Caco-2 (cell line): Measurements from ENCODE around the gene IL17RA. TPM values are rescaled to one million over a fixed set of nuclear protein-coding genes. Genes with fewer than 3 reads are reported as not detected.

Experiments used
- BruUV-seq: library from RNA; stranded (reverse); fragments of 400-500 nt; replicated peaks from 2 replicates; lab custom pipeline; 2021; lab: Mats Ljungman, UMichigan
- CTCF ChIA-PET: fragments of 300-600 bp; sonication (Branson Sonifier 250); formaldehyde crosslinking; loops from one replicate; lab custom pipeline; 2022; ENCODE audit warnings: antibody characterized with exemption; lab: Charles Lee
- POLR2A ChIA-PET: fragments of 300-600 bp; sonication (Branson Sonifier 250); formaldehyde crosslinking; loops from one replicate; lab custom pipeline; 2022; ENCODE audit warnings: antibody characterized with exemption; lab: Charles Lee
- DNase-seq, 2 experiments: peaks; one replicate each; pipeline versions ENCODE4 v3.0.0 to v3.0.0-alpha.2; 2020 to 2022
- H3K27me3 ChIP-seq: replicated peaks from 2 replicates; pipeline ENCODE4 v1.6.0; 2011; ENCODE audit warnings: low read length; ENCODE audit not compliant: control insufficient read depth, insufficient read depth
- H3K36me3 ChIP-seq: 2 replicates; pipeline ENCODE4 v1.5.1; 2011; ENCODE audit warnings: low read length; ENCODE audit not compliant: control insufficient read depth, insufficient read depth
- H3K4me1 ChIP-seq: fragments of 250-450 bp; sonication (Bioruptor Pico); 2 replicates; pipeline ENCODE4 v1.5.1; 2020; ENCODE audit warnings: mild to moderate bottlenecking
- H3K4me3 ChIP-seq: 2 replicates; pipeline ENCODE4 v1.5.1; 2011; ENCODE audit warnings: low read depth, mild to moderate bottlenecking, control low read depth, low read length
- H3K9me3 ChIP-seq: fragments of 250-450 bp; sonication (Bioruptor Pico); 2 replicates; pipeline ENCODE4 v1.5.1; 2020; ENCODE audit warnings: mild to moderate bottlenecking, moderate library complexity
- H3K27ac Mint-ChIP-seq: one replicate; pipeline ENCODE4 v1.8.0; 2022; ENCODE audit warnings: mixed read lengths; ENCODE audit not compliant: unreplicated experiment
- H3K27me3 Mint-ChIP-seq: one replicate; pipeline ENCODE4 v1.8.0; 2022; ENCODE audit warnings: mixed read lengths; ENCODE audit not compliant: insufficient read depth, unreplicated experiment
- H3K36me3 Mint-ChIP-seq: one replicate; pipeline ENCODE4 v1.8.0; 2022; ENCODE audit warnings: mild to moderate bottlenecking, mixed read lengths; ENCODE audit not compliant: insufficient read depth, unreplicated experiment
- H3K4me1 Mint-ChIP-seq: one replicate; pipeline ENCODE4 v1.8.0; 2022; ENCODE audit warnings: low read depth, mixed read lengths; ENCODE audit not compliant: unreplicated experiment
- H3K4me3 Mint-ChIP-seq: one replicate; pipeline ENCODE4 v1.8.0; 2022; ENCODE audit warnings: mild to moderate bottlenecking, moderate library complexity, mixed read lengths; ENCODE audit not compliant: unreplicated experiment
- H3K9me3 Mint-ChIP-seq: one replicate; pipeline ENCODE4 v1.8.0; 2022; ENCODE audit warnings: mixed read lengths; ENCODE audit not compliant: unreplicated experiment
- intact Hi-C: fragments of 100-400 bp; cut with micrococcal nuclease; formaldehyde crosslinking; loops from one replicate; pipeline ENCODE4 v1.10.0; 2022; ENCODE audit not compliant: unreplicated experiment
- total RNA-seq: library from RNA; stranded (reverse); gene quantifications from 2 replicates; pipeline ENCODE4 v1.2.3, GENCODE V29; 2022
- TF ChIP-seq, protein P1 (sequence below), 2 experiments: fragments of 200-600 bp in 1 of 2; IDR thresholded peaks; 1 replicate in 1 of 2; 2 replicates in 1 of 2; pipeline versions ENCODE4 v1.5.1 to v1.8.0; 2011 to 2022; ENCODE audit warnings: antibody characterized with exemption in 1 of 2, control low read depth in 1 of 2, inconsistent platforms in 1 of 2, low read depth in 1 of 2, low read length in 1 of 2, mild to moderate bottlenecking in 1 of 2, moderate library complexity in 1 of 2; ENCODE audit not compliant: insufficient read depth in 1 of 2, severe bottlenecking in 1 of 2, unreplicated experiment in 1 of 2

Gene IL17RA
- total RNA-seq, 1 experiment from 2014 or later: 14.5 TPM

DNA sequence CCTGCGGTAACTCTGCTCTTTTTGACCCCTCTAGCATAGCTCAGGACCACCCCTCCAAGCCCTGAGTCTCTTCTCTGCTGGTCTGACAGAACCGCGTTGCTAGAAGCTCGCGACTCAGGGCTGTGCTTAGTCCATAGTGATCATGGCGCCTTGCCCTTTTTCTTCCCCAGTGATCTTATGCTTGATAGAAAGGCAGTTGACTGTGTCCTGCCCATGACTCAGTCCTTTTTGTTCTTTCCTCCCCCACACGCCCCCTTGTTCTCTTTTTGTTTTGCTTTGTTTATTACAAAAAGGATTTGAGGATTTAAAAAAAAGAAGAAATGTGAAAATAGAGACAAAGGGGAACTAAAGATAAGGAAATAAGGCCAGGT is 17.5 kb downstream of the IL17RA start:
- Mint-ChIP-seq H3K9me3 (no peaks in the 10 kb centered on the region), H3K36me3 (peaks cover 11% of the 10 kb centered on the region), H3K4me3 (no peak overlapping the region), H3K27ac (no peak overlapping the region), H3K27me3 (no peaks in the 10 kb centered on the region), H3K4me1 (no peaks in the 10 kb centered on the region)
- TF ChIP-seq, protein P1, sequence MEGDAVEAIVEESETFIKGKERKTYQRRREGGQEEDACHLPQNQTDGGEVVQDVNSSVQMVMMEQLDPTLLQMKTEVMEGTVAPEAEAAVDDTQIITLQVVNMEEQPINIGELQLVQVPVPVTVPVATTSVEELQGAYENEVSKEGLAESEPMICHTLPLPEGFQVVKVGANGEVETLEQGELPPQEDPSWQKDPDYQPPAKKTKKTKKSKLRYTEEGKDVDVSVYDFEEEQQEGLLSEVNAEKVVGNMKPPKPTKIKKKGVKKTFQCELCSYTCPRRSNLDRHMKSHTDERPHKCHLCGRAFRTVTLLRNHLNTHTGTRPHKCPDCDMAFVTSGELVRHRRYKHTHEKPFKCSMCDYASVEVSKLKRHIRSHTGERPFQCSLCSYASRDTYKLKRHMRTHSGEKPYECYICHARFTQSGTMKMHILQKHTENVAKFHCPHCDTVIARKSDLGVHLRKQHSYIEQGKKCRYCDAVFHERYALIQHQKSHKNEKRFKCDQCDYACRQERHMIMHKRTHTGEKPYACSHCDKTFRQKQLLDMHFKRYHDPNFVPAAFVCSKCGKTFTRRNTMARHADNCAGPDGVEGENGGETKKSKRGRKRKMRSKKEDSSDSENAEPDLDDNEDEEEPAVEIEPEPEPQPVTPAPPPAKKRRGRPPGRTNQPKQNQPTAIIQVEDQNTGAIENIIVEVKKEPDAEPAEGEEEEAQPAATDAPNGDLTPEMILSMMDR (IDR thresholded peaks at IDR 0.05; ENCODE audit: insufficient read depth in 1 of 2, low read depth in 1 of 2, low read length in 1 of 2, severe bottlenecking in 1 of 2, unreplicated experiment in 1 of 2): no peak
- POLR2A ChIA-PET: no interaction called here
- no peaks in the 10 kb centered on the region for H3K27me3 ChIP-seq
- CTCF ChIA-PET: no interaction called here
- no peak overlapping the region for H3K4me3 ChIP-seq
- no peaks in the 10 kb centered on the region; the same call in 1 of the 2 replicates for H3K36me3 ChIP-seq
- no peak for DNase-seq
- H3K9me3 ChIP-seq: no peaks in the 10 kb centered on the region
- no peaks in the 10 kb centered on the region for H3K4me1 ChIP-seq
- intact Hi-C loops: no loop called here
- no TSS peak for BruUV-seq

GRCh38 chr22:17103351-17103750 is 18.6 kb downstream of the IL17RA start:
- Histone ChIP-seq H3K27me3 (no peaks in the 10 kb centered on the region), H3K4me1 (no peaks in the 10 kb centered on the region), H3K4me3 (no peak overlapping the region), H3K36me3 (no peaks in the 10 kb centered on the region; the same call in 1 of the 2 replicates), H3K9me3 (no peaks in the 10 kb centered on the region)
- Mint-ChIP-seq H3K27me3 (no peaks in the 10 kb centered on the region), H3K9me3 (no peaks in the 10 kb centered on the region), H3K27ac (no peak overlapping the region), H3K36me3 (peaks cover 12% of the 10 kb centered on the region), H3K4me3 (no peak overlapping the region), H3K4me1 (no peaks in the 10 kb centered on the region)
- no TSS peak for BruUV-seq
- TF ChIP-seq, protein P1 (IDR thresholded peaks at IDR 0.05; ENCODE audit: insufficient read depth in 1 of 2, low read depth in 1 of 2, low read length in 1 of 2, severe bottlenecking in 1 of 2, unreplicated experiment in 1 of 2): no peak
- no peak for DNase-seq
- intact Hi-C loops: no loop called here
- ChIA-PET POLR2A (no interaction called here), CTCF (no interaction called here)

- POLR2A ChIA-PET: no interaction called here
- Mint-ChIP-seq H3K27me3 (no peaks in the 10 kb centered on the region), H3K4me1 (no peaks in the 10 kb centered on the region), H3K27ac (no peak overlapping the region), H3K9me3 (no peaks in the 10 kb centered on the region), H3K36me3 (peaks cover 5% of the 10 kb centered on the region), H3K4me3 (no peak overlapping the region)
- H3K9me3 ChIP-seq: no peaks in the 10 kb centered on the region
- BruUV-seq: no TSS peak
- no peaks in the 10 kb centered on the region for H3K4me1 ChIP-seq
- intact Hi-C loops: no loop called here
- H3K4me3 ChIP-seq: no peak overlapping the region
- no peaks in the 10 kb centered on the region; the same call in 1 of the 2 replicates for H3K36me3 ChIP-seq
- TF ChIP-seq, protein P1 (IDR thresholded peaks at IDR 0.05; ENCODE audit: insufficient read depth in 1 of 2, low read depth in 1 of 2, low read length in 1 of 2, severe bottlenecking in 1 of 2, unreplicated experiment in 1 of 2): no peak
- CTCF ChIA-PET: no interaction called here
- no peaks in the 10 kb centered on the region for H3K27me3 ChIP-seq
- no peak for DNase-seq
These were observed 19.6 kb downstream of the IL17RA start for GRCh38 chr22:17104336-17104935.
